Gastrocnemius medialis (tissue), 4 donors: ENCODE data around the gene RAD51B. TPM values are rescaled to one million over a fixed set of nuclear protein-coding genes. Genes with fewer than 3 reads are reported as not detected.

ENCODE experiments used
- ATAC-seq, 2 donors: fragments of 150-250 bp; one replicate each; pipeline ENCODE4 v1.9.1; 2016
- DNase-seq, 2 donors: peaks; one replicate each; pipeline ENCODE4 v3.0.0-alpha.2; 2019
- H3K27ac ChIP-seq, 4 donors: fragments of 200-600 bp; sonication (generic); 1 replicate in 1 of 4; 2 replicates in 3 of 4; pipeline ENCODE4 v1.5.1; 2016 to 2018; ENCODE audit warnings: mild to moderate bottlenecking in 2 of 4, moderate library complexity in 1 of 4
- H3K27me3 ChIP-seq, 3 donors: fragments of 200-600 bp; sonication (generic) in 2 of 3; 1 replicate in 1 of 3; 2 replicates in 2 of 3; pipeline versions ENCODE4 v1.5.1 to v1.6.0; 2016 to 2019; ENCODE audit warnings: mild to moderate bottlenecking in 1 of 3, moderate library complexity in 1 of 3
- H3K36me3 ChIP-seq, 2 donors: fragments of 200-600 bp; sonication (generic) in 1 of 2; one replicate each; pipeline ENCODE4 v1.5.1; 2017 to 2018
- H3K4me1 ChIP-seq, 2 donors: fragments of 200-600 bp; sonication (generic) in 1 of 2; one replicate each; pipeline ENCODE4 v1.5.1; 2016 to 2017; ENCODE audit warnings: mild to moderate bottlenecking in 2 of 2
- H3K4me3 ChIP-seq, 4 donors: fragments of 200-600 bp; sonication (generic) in 3 of 4; 1 replicate in 1 of 4; 2 replicates in 3 of 4; pipeline ENCODE4 v1.5.1; 2016 to 2019; ENCODE audit warnings: mild to moderate bottlenecking in 2 of 4
- H3K9me3 ChIP-seq, 3 donors: fragments of 200-600 bp; sonication (generic) in 2 of 3; 1 replicate in 1 of 3; 2 replicates in 2 of 3; pipeline ENCODE4 v1.5.1; 2016 to 2019
- POLR2A ChIP-seq, 2 donors: fragments of 450-650 bp; IDR thresholded peaks; one replicate each; pipeline ENCODE4 v1.6.1; 2017; ENCODE audit warnings: antibody characterized with exemption in 2 of 2, mild to moderate bottlenecking in 2 of 2, moderate library complexity in 2 of 2
- in situ Hi-C, 4 donors: fragments of 200-750 bp; cut with MboI; loops; one replicate each; pipeline versions ENCODE4 v1.15.0 to v1.8.0; 2017; ENCODE audit warnings: low sequenced_read_pairs in 4 of 4
- intact Hi-C: fragments of 100-400 bp; cut with DNase I; formaldehyde crosslinking; loops from one replicate; pipeline ENCODE4 v1.15.1; 2023; ENCODE audit warnings: low total_unique reads
- total RNA-seq, 4 donors: library from RNA; depleted of rRNA; stranded (reverse); fragments of >200 nt; gene quantifications; one replicate each; pipeline versions ENCODE4 v1.1.0 to v1.2.3, GENCODE V29; 2016
- TF ChIP-seq, protein P1 (sequence below), 5 experiments: fragments of 450-650 bp in 3 of 5; fragments of 200-600 bp in 2 of 5; sonication (generic) in 2 of 5; IDR thresholded peaks in 4 of 5; conservative IDR thresholded peaks in 1 of 5; 1 replicate in 4 of 5; 2 replicates in 1 of 5; pipeline ENCODE4 v1.5.1; 2016 to 2019; ENCODE audit warnings: antibody characterized with exemption in 5 of 5, mild to moderate bottlenecking in 3 of 5, moderate library complexity in 3 of 5

Gene RAD51B
- total RNA-seq, 4 donors from 2014 or later, result 1.6 to 3.3 (median 2.4) TPM

DNA sequence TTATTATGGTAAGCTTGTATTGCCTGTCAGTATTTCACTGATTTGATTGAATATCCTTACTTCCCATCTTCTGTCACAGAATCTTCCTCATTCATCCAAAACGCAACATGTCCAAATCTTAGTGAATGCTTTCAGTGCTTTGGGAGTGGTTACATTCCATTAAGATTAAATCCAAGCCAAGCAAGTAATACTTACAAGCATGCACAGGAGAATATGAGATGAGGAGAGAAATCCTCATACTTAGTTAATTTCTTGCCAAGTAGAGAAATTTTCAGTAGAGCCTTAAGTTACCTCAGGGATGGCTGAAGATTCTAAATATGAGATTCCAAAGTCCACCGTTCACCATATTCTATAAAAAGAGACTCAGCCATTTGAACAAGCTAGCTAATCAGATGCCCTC, 316.0 kb downstream of the RAD51B start:
- TF ChIP-seq, protein P1, sequence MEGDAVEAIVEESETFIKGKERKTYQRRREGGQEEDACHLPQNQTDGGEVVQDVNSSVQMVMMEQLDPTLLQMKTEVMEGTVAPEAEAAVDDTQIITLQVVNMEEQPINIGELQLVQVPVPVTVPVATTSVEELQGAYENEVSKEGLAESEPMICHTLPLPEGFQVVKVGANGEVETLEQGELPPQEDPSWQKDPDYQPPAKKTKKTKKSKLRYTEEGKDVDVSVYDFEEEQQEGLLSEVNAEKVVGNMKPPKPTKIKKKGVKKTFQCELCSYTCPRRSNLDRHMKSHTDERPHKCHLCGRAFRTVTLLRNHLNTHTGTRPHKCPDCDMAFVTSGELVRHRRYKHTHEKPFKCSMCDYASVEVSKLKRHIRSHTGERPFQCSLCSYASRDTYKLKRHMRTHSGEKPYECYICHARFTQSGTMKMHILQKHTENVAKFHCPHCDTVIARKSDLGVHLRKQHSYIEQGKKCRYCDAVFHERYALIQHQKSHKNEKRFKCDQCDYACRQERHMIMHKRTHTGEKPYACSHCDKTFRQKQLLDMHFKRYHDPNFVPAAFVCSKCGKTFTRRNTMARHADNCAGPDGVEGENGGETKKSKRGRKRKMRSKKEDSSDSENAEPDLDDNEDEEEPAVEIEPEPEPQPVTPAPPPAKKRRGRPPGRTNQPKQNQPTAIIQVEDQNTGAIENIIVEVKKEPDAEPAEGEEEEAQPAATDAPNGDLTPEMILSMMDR (IDR thresholded peaks at IDR 0.05 in 4 of 5, conservative IDR thresholded peaks at IDR 0.05 in 1 of 5), result no peak
- intact Hi-C loops (no loop called here), in situ Hi-C loops (no loop called here)
- Histone ChIP-seq H3K4me1 (peaks cover 13 to 18% of the 10 kb centered on the region in 2 donors), H3K4me3 (no peak overlapping the region), H3K36me3 (no peaks in the 10 kb centered on the region), H3K27me3 (no peaks in the 10 kb centered on the region), H3K9me3 (no peaks in the 10 kb centered on the region), H3K27ac (no peak overlapping the region)
- ATAC-seq (no peak), DNase-seq (no peak)

DNA sequence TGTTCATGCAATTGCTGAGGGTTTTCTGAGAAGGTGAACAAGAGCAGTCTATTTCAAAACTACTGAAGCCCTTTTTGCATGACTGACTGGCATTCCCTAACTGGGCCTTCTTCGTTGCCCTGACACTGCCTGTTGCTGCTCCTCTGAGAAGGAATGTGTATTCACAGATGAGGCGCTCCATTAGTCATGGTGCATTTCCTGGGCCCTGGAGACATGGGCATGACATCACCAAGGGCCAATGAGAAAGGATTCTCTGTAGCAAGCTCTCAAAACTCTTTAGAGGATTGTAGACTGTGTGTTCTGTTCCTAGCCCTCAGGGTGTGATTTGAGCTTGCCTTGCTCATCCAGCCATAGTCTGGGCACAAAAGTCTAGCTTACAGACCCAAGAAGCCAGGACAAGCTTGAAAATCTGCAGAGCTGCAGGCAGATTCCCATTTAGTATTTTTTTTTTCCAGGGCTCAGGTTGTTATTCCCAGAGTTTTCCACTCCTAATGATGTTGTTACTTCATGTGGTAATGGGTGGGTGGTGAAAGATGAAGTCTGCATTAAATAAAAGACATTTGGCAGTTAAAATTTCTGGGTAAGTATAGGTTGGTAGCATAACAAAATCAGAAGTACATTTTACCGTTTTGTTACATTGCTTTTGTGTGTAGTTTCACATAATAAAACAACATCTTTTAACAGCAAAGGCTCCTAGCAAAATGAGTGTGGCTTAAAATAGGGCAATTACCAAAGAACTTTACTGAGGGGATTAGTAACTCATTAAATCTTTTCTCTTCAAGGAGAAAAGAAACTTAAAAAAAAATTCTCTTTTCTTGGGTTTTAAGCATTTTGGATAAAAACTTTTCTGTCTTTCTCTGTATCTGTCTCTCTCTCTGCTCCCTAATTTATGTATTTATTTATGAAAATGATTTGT, 318.4 kb downstream of the RAD51B start:
- Histone ChIP-seq H3K27ac (peak overlapping the region in 3 of 4 donors; percentile 15 to 25 (median 20)), H3K4me1 (peaks cover 27 to 38% of the 10 kb centered on the region in 2 donors), H3K4me3 (no peak overlapping the region), H3K27me3 (no peaks in the 10 kb centered on the region), H3K36me3 (no peaks in the 10 kb centered on the region), H3K9me3 (no peaks in the 10 kb centered on the region)
- peak; percentile 57 to 78 for ATAC-seq
- in situ Hi-C loops (no loop called here), intact Hi-C loops (no loop called here)
- peak; percentile 24 to 56 for DNase-seq
- TF ChIP-seq, protein P1 (IDR thresholded peaks at IDR 0.05 in 4 of 5, conservative IDR thresholded peaks at IDR 0.05 in 1 of 5), result no peak
- TF ChIP-seq POLR2A (IDR thresholded peaks at IDR 0.05), result no peak

DNA sequence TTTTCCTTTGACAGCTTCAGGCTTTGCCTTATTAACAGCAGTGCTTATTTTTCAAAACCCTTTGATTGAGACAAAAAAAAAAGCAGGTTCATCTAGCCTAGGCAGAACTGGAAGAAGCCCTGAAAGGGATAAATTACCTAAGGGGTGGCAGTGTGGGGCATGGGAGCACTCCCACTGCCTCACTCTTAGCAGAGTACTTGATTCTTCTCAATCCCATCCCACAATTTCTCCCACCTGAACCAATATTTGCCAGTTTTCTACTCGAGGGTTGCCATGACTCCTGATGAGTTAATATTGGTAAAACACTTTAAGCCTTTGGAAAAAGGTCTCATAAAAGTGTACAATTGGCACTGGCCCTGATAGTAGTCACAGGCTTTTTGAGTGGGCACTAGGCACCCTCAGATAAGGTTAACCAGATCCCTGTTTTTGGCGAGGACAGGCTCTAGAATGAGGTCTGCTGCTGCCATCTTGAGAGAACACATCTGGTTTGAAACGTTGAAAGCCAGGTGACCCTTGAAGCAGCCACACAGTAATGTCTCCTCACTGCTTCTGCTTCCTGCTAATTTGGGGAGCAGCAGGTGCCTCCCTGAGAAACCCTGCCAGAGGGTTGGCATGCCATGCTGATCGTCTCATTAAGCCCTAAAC, 320.0 kb downstream of the RAD51B start:
- in situ Hi-C loops, result no loop called here
- intact Hi-C loops, result loop anchor here (5.0 kb wide), 4 partner anchors 93 to 658 kb away; no protein-coding TSS in a partner anchor
- DNase-seq, result no peak

DNA sequence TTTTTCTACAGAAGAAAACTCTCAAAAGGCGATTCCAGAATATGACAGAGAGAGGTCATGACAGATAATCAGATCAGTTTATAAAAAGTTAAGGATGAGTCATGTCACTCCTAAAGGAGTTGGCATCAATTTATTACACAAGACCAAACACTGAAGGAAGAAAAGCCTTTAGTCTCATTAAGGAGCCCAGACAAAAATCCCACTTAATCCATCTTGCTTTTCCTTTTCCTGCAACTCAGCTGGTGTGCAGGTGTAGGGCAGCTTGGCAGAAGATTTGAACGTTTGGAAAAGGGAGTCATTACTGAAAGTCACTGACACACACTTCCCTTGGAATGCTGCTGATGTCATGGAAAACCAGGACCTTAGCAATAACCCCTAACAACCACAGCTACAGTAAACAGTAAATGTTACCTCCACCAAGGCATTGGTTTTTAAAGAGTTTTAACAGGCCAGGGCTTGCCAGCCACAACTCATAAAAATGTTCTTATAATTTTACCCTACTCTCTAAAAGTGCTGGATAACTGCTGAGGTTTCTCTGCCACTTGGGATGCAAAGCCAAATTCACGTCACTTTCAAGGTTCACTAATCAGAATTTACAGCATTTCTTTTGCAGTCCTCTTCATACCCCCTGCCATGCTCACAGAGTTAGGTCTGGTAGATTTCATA, 320.6 kb downstream of the RAD51B start:
- TF ChIP-seq POLR2A (IDR thresholded peaks at IDR 0.05), result no peak
- TF ChIP-seq, protein P1 (IDR thresholded peaks at IDR 0.05 in 4 of 5, conservative IDR thresholded peaks at IDR 0.05 in 1 of 5), result no peak
- intact Hi-C loops, result loop anchor here (5.0 kb wide), 4 partner anchors 92 to 657 kb away; no protein-coding TSS in a partner anchor
- ATAC-seq, result peak; percentile 21 to 35
- DNase-seq, result peak in 1 of 2 donors; percentile 32
- Histone ChIP-seq H3K4me3 (no peak overlapping the region), H3K9me3 (no peaks in the 10 kb centered on the region), H3K36me3 (no peaks in the 10 kb centered on the region), H3K27me3 (no peaks in the 10 kb centered on the region), H3K27ac (peak overlapping the region; percentile 43 to 70 (median 63)), H3K4me1 (peaks cover 48 to 59% of the 10 kb centered on the region in 2 donors)
- in situ Hi-C loops, result no loop called here

More for the DNA sequence above, 320.0 kb downstream of the RAD51B start:
- peaks cover 42 to 53% of the 10 kb centered on the region in 2 donors for H3K4me1 ChIP-seq
- H3K9me3 ChIP-seq, result no peaks in the 10 kb centered on the region
- no peaks in the 10 kb centered on the region for H3K36me3 ChIP-seq
- no peak for ATAC-seq
- TF ChIP-seq, protein P1 (IDR thresholded peaks at IDR 0.05 in 4 of 5, conservative IDR thresholded peaks at IDR 0.05 in 1 of 5), result no peak
- TF ChIP-seq POLR2A (IDR thresholded peaks at IDR 0.05), result no peak
- no peak overlapping the region for H3K4me3 ChIP-seq
- peak overlapping the region; percentile 43 to 70 (median 63) for H3K27ac ChIP-seq
- H3K27me3 ChIP-seq, result no peaks in the 10 kb centered on the region
